ENCODE results near the gene GKN1. TPM values are rescaled to one million over a fixed set of nuclear protein-coding genes. Genes with fewer than 3 reads are reported as not detected.

GKN1 gene, protein sequence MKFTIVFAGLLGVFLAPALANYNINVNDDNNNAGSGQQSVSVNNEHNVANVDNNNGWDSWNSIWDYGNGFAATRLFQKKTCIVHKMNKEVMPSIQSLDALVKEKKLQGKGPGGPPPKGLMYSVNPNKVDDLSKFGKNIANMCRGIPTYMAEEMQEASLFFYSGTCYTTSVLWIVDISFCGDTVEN
- not detected for total RNA-seq
- long read RNA-seq = 0 reads

DNA sequence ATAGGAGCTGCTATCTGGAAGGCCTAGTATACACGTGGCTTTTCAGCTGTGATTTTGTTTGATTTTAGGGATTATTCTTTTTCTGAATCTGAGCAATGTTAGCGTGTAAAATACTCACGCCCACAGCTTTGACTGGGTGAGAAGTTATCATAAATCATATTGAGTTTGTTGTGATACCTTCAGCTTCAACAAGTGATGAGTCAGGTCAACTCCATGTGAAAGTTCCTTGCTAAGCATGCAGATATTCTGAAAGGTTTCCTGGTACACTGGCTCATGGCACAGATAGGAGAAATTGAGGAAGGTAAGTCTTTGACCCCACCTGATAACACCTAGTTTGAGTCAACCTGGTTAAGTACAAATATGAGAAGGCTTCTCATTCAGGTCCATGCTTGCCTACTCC lies at the start of gene GKN1:
Gene GKN1, plus strand, starts transcription at position 386 of the 400 bp plus-strand sequence. CDS start 42 bp downstream, outside the sequence.
- Histone ChIP-seq H3K4me1 (no peaks in the 10 kb centered on the region), H3K9me3 (no peaks in the 10 kb centered on the region), H3K27me3 (peaks cover 4% of the 10 kb centered on the region), H3K36me3 (no peaks in the 10 kb centered on the region), H3K27ac (no peak within 1 kb of the TSS), H3K4me3 (no peak within 1 kb of the TSS)
- intact Hi-C loops (cut with DNase I) = no loop called here
- TF ChIP-seq, protein P1, sequence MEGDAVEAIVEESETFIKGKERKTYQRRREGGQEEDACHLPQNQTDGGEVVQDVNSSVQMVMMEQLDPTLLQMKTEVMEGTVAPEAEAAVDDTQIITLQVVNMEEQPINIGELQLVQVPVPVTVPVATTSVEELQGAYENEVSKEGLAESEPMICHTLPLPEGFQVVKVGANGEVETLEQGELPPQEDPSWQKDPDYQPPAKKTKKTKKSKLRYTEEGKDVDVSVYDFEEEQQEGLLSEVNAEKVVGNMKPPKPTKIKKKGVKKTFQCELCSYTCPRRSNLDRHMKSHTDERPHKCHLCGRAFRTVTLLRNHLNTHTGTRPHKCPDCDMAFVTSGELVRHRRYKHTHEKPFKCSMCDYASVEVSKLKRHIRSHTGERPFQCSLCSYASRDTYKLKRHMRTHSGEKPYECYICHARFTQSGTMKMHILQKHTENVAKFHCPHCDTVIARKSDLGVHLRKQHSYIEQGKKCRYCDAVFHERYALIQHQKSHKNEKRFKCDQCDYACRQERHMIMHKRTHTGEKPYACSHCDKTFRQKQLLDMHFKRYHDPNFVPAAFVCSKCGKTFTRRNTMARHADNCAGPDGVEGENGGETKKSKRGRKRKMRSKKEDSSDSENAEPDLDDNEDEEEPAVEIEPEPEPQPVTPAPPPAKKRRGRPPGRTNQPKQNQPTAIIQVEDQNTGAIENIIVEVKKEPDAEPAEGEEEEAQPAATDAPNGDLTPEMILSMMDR (IDR thresholded peaks at IDR 0.05) = no peak
- no peak for ATAC-seq
- no peak for DNase-seq

DNA sequence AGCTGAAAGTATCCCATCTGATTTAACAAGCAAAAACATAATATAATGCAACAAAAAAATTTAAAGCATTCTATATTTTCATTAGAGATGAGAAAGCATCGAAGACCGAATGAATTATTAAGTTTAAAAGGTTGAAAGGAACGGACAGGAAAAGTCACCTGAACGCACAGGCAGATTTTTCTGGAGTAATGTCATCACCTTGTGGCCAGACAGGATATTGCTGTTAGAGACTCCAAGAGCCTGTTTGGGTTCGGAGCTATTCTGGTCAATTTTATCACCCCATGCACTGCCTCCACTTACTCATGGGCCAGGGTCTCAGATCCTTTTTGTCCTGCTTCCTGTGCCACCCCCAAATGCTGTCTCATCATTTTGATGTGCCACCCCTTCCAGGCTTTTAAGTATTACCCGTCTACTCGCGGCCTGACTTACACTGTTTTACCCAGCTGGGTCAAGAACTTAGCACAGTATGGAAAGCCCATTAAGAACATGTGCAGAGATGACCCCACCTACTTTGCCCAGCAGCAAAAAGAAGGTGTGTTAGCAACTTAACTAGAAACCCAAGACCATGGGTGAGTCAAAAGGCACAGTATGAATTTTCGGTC lies 49.0 kb upstream of the GKN1 start:
- DNase-seq (no peak), ATAC-seq (peak; percentile 86)
- intact Hi-C loops (cut with DNase I) = loop anchor here (5.0 to 10.0 kb wide), 2 partner anchors 173 to 221 kb away; no protein-coding TSS in a partner anchor
- TF ChIP-seq, protein P1 (IDR thresholded peaks at IDR 0.05) = peak; percentile 88
- Histone ChIP-seq H3K27ac (no peak overlapping the region), H3K4me1 (no peaks in the 10 kb centered on the region), H3K36me3 (no peaks in the 10 kb centered on the region), H3K4me3 (no peak overlapping the region), H3K27me3 (no peaks in the 10 kb centered on the region), H3K9me3 (no peaks in the 10 kb centered on the region)

DNA sequence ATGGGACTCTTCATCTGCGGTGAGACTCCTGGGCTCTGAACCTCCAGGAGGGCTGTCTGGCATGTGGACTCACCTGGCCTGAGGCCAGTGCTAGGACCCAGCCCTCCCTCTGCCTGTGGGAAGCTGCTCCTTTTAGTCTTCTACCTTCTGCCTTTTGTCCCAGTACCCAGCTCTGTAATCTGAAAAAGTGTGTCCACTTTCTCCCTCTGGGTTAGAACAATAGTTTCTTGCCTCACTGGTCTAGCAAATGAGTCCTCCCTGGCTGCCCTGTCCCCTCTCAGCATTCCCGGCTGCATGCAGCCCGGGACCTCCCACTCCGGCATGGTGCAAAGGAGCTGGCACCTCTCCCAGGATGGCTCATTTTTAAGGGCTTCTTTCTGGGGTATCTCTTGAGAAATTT lies 47.6 kb upstream of the GKN1 start:
- DNase-seq (no peak), ATAC-seq (no peak)
- Histone ChIP-seq H3K4me1 (no peaks in the 10 kb centered on the region), H3K27ac (no peak overlapping the region), H3K27me3 (no peaks in the 10 kb centered on the region), H3K36me3 (no peaks in the 10 kb centered on the region), H3K9me3 (no peaks in the 10 kb centered on the region), H3K4me3 (no peak overlapping the region)
- TF ChIP-seq, protein P1 (IDR thresholded peaks at IDR 0.05) = no peak
- intact Hi-C loops (cut with DNase I) = loop anchor here (5.0 to 10.0 kb wide), 2 partner anchors 174 to 222 kb away; no protein-coding TSS in a partner anchor

DNA sequence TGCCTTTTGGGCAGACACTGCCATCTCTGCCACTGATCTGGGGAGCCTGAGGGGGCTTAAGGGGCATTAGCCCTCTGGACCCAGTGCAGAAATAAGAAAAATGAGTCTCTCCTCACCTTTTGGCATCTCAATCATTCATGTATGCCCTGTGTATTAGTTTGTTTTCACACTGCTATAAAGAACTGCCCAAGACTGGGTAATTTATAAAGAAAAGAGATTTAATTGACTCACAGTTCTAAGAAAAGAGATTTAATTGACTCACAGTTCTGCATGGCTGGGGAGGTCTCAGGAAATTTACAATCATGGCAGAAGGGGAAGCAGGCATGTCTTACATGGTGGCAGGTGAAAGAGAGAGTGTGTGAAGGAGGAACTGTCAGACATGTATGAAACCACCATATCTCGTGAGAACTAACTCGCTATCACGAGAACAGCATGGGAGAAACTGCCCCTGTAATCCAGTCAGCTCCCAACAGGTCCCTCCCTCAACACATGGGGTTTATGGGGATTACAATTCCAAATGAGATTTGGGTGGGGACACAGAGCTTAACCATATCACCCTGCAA lies 43.2 kb upstream of the GKN1 start:
- intact Hi-C loops (cut with DNase I) = no loop called here
- H3K27me3 ChIP-seq = no peaks in the 10 kb centered on the region
- no peak overlapping the region for H3K4me3 ChIP-seq
- H3K36me3 ChIP-seq = no peaks in the 10 kb centered on the region
- no peak overlapping the region for H3K27ac ChIP-seq
- TF ChIP-seq, protein P1 (IDR thresholded peaks at IDR 0.05) = no peak
- DNase-seq = no peak
- H3K9me3 ChIP-seq = no peaks in the 10 kb centered on the region
- peaks cover 5% of the 10 kb centered on the region for H3K4me1 ChIP-seq
- no peak for ATAC-seq

DNA sequence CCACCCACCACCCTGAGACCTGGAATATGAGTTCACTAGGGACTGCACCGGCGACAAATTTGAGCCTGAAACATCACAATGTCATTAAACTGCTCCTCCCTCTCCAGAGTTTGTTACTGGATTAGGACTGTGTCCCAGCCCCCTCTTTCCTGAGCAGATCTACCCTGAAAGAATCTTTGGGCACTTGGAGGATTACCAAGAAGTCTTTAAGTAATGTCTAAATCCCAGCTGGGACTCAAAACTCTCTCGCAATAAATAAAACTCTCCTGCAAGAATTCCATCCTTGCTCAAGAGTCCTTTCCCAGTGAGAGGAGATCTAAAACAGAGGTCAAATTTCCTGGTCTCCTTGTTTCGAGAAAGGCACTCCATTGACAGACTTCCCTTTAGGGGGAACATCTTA lies 42.6 kb upstream of the GKN1 start:
- Histone ChIP-seq H3K4me1 (peaks cover 10% of the 10 kb centered on the region), H3K36me3 (no peaks in the 10 kb centered on the region), H3K27ac (peak overlapping the region; percentile 12), H3K4me3 (no peak overlapping the region), H3K9me3 (no peaks in the 10 kb centered on the region), H3K27me3 (no peaks in the 10 kb centered on the region)
- no peak for DNase-seq
- TF ChIP-seq, protein P1 (IDR thresholded peaks at IDR 0.05) = no peak
- ATAC-seq = no peak
- intact Hi-C loops (cut with DNase I) = no loop called here

Data from upper lobe of right lung (tissue), 1 donor.